Activated CD8-positive, alpha-beta memory T cell treated with anti-CD3 and anti-CD28 coated beads, Interleukin-2, amount 50 U/mL, for 1 hour (primary cell): ENCODE data around the gene CPT1B.
"Not testable (repeated sequence)": the region's sequence is repeated elsewhere in the genome, so short reads cannot be mapped to it uniquely, and the experiment has no call there.

ENCODE experiments used
- DNase-seq: peaks from one replicate; pipeline ENCODE4 v3.0.0-alpha.2; 2020; ENCODE audit errors: extremely low read depth

The CPT1B gene

GRCh38 chr22:50545522-50546325 is 32.5 kb downstream of the CPT1B start, which contains the start of gene KLHDC7B:
Gene KLHDC7B (plus strand): TSS chr22:50545899. CDS start chr22:50546244, 345 bp downstream.
- DNase-seq = no peak

GRCh38 chr22:50544746-50545253 is 33.4 kb downstream of the CPT1B start:
- no peak for DNase-seq

GRCh38 chr22:50544078-50544745 is 34.0 kb downstream of the CPT1B start:
- DNase-seq = no peak

GRCh38 chr22:50542416-50542927 is 35.8 kb downstream of the CPT1B start:
- no peak for DNase-seq

- DNase-seq = not testable (repeated sequence)
Measured at GRCh38 chr22:50541667-50542026, 36.6 kb downstream of the CPT1B start.

GRCh38 chr22:50540381-50540780 is 37.8 kb downstream of the CPT1B start:
- DNase-seq = no peak

GRCh38 chr22:50537765-50538164 is 40.5 kb downstream of the CPT1B start:
- DNase-seq = no peak

- no peak for DNase-seq
Measured at GRCh38 chr22:50536226-50536625, 42.0 kb downstream of the CPT1B start.

GRCh38 chr22:50535113-50535512 is 43.1 kb downstream of the CPT1B start:
- no peak for DNase-seq

- not testable (repeated sequence) for DNase-seq
Measured at GRCh38 chr22:50533856-50534711, 44.1 kb downstream of the CPT1B start.

GRCh38 chr22:50532824-50533796 is 45.1 kb downstream of the CPT1B start:
- no peak for DNase-seq

GRCh38 chr22:50531962-50532674 is 46.1 kb downstream of the CPT1B start:
- no peak for DNase-seq

- DNase-seq = no peak
Measured at GRCh38 chr22:50531546-50531961, 46.7 kb downstream of the CPT1B start.

- no peak for DNase-seq
Measured at GRCh38 chr22:50530877-50531545, 47.2 kb downstream of the CPT1B start.

GRCh38 chr22:50530580-50530876 is 47.7 kb downstream of the CPT1B start:
- no peak for DNase-seq

GRCh38 chr22:50529897-50530579 is 48.2 kb downstream of the CPT1B start, which contains the start of gene TYMP:
Gene TYMP (minus strand): TSS chr22:50530012. CDS start chr22:50529709, 303 bp downstream.
- no peak for DNase-seq

GRCh38 chr22:50529416-50529896 is 48.8 kb downstream of the CPT1B start:
- no peak for DNase-seq

GRCh38 chr22:50528682-50529415 is 49.4 kb downstream of the CPT1B start:
- no peak for DNase-seq
